Suprapubic skin (tissue), 4 donors: ENCODE measurements around the gene TEX51. TPM values are rescaled to one million over a fixed set of nuclear protein-coding genes. Genes with fewer than 3 reads are reported as not detected.

ENCODE experiments used
- DNase-seq, 2 donors: peaks; one replicate each; pipeline ENCODE4 v3.0.0-alpha.2; 2019; ENCODE audit warnings: low spot score in 2 of 2
- H3K27ac ChIP-seq: fragments of 200-600 bp; sonication (generic); one replicate; pipeline ENCODE4 v1.5.1; 2019
- H3K27me3 ChIP-seq: fragments of 200-600 bp; sonication (generic); one replicate; pipeline ENCODE4 v1.5.1; 2019
- H3K36me3 ChIP-seq: fragments of 200-600 bp; sonication (generic); one replicate; pipeline ENCODE4 v1.5.1; 2019
- H3K4me1 ChIP-seq: fragments of 200-600 bp; sonication (generic); one replicate; pipeline ENCODE4 v1.5.1; 2019
- H3K4me3 ChIP-seq: fragments of 200-600 bp; sonication (generic); one replicate; pipeline ENCODE4 v1.5.1; 2019; ENCODE audit warnings: mild to moderate bottlenecking
- H3K9me3 ChIP-seq: fragments of 200-600 bp; sonication (generic); one replicate; pipeline ENCODE4 v1.5.1; 2019
- CTCF ChIP-seq, 2 donors: fragments of 200-600 bp in 1 of 2; fragments of 450-650 bp in 1 of 2; sonication (generic) in 1 of 2; IDR thresholded peaks; one replicate each; pipeline ENCODE4 v1.5.1; 2016 to 2019; ENCODE audit warnings: antibody characterized with exemption in 2 of 2, mild to moderate bottlenecking in 1 of 2, moderate library complexity in 1 of 2
- EP300 ChIP-seq: sonication (generic); formaldehyde crosslinking; IDR thresholded peaks from one replicate; pipeline ENCODE4 v1.6.1; 2017; ENCODE audit warnings: antibody characterized with exemption
- POLR2A ChIP-seq, 2 donors: fragments of 450-650 bp; IDR thresholded peaks; one replicate each; pipeline ENCODE4 v1.6.1; 2017; ENCODE audit warnings: antibody characterized with exemption in 2 of 2, mild to moderate bottlenecking in 2 of 2, moderate library complexity in 2 of 2
- POLR2AphosphoS5 ChIP-seq, 3 donors: sonication (generic); formaldehyde crosslinking; IDR thresholded peaks; one replicate each; pipeline ENCODE4 v1.6.1; 2017; ENCODE audit warnings: antibody characterized with exemption in 3 of 3
- WGBS: methylation state at CpG from one replicate; pipeline ENCODE4 v1.1.5; 2018; 5-methylcytosine and 5-hydroxymethylcytosine counted together
- total RNA-seq, 4 donors: library from RNA; depleted of rRNA; stranded (reverse); fragments of >200 nt; gene quantifications; one replicate each; pipeline ENCODE4 v1.1.0, GENCODE V29; 2016

Gene TEX51
- total RNA-seq, 4 donors from 2014 or later: not detected

- no peaks in the 10 kb centered on the region for H3K9me3 ChIP-seq
- no peak for TF ChIP-seq CTCF (IDR thresholded peaks at IDR 0.05)
- TF ChIP-seq EP300: no peak
- no peak for TF ChIP-seq POLR2AphosphoS5 (IDR thresholded peaks at IDR 0.05)
- no peak for TF ChIP-seq POLR2A (IDR thresholded peaks at IDR 0.05)
- 94% methylated on average over 3 of the region's 3 CpGs for WGBS
- H3K36me3 ChIP-seq: no peaks in the 10 kb centered on the region
- H3K27ac ChIP-seq: no peak overlapping the region
- peaks cover 6% of the 10 kb centered on the region for H3K27me3 ChIP-seq
- no peaks in the 10 kb centered on the region for H3K4me1 ChIP-seq
- peak in 1 of 2 donors; percentile 63 for DNase-seq
- no peak overlapping the region for H3K4me3 ChIP-seq
Measured at GRCh38 chr2:126909781-126910180, 11.1 kb downstream of the TEX51 start.

DNA sequence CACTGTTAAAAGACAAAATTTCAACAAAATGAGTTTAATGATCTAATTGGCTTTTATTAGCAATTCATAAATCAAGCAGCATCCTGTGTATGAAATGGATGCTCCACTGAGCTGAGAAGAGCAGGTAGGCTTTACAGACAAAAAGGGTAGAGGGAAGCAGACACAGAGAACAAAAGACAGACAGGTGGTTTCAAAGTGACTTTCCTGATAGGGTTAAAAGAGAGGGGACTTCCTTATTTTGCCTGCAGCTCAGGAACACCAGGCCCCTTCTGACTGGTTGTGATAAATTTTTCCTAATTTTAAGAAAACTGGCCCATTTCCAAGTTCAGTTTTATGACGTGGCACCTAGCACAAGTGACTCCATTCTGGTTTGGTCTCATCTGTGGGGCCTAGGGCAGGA, 11.9 kb downstream of the TEX51 start:
- no peak for DNase-seq
- Histone ChIP-seq H3K36me3 (no peaks in the 10 kb centered on the region), H3K4me3 (no peak overlapping the region), H3K27ac (no peak overlapping the region), H3K27me3 (peaks cover 6% of the 10 kb centered on the region), H3K4me1 (no peaks in the 10 kb centered on the region), H3K9me3 (no peaks in the 10 kb centered on the region)
- 33% methylated on average over 1 of the region's 1 CpG for WGBS
- TF ChIP-seq EP300: no peak
- TF ChIP-seq CTCF (IDR thresholded peaks at IDR 0.05): no peak
- no peak for TF ChIP-seq POLR2AphosphoS5 (IDR thresholded peaks at IDR 0.05)
- TF ChIP-seq POLR2A (IDR thresholded peaks at IDR 0.05): no peak

- H3K27ac ChIP-seq: no peak overlapping the region
- TF ChIP-seq CTCF (IDR thresholded peaks at IDR 0.05) (no peak), POLR2AphosphoS5 (IDR thresholded peaks at IDR 0.05) (no peak), POLR2A (IDR thresholded peaks at IDR 0.05) (no peak), EP300 (no peak)
- peaks cover 6% of the 10 kb centered on the region for H3K27me3 ChIP-seq
- no peak overlapping the region for H3K4me3 ChIP-seq
- H3K9me3 ChIP-seq: no peaks in the 10 kb centered on the region
- no peaks in the 10 kb centered on the region for H3K36me3 ChIP-seq
- 85% methylated on average over 6 of the region's 8 CpGs for WGBS
- no peaks in the 10 kb centered on the region for H3K4me1 ChIP-seq
- DNase-seq: peak in 1 of 2 donors; percentile 41
Measured at GRCh38 chr2:126911111-126911796, 12.6 kb downstream of the TEX51 start.

GRCh38 chr2:126912201-126912600, 13.5 kb downstream of the TEX51 start:
- H3K4me3 ChIP-seq: no peak overlapping the region
- no peaks in the 10 kb centered on the region for H3K9me3 ChIP-seq
- 88% methylated on average over 7 of the region's 7 CpGs for WGBS
- H3K27me3 ChIP-seq: peaks cover 6% of the 10 kb centered on the region
- no peak for DNase-seq
- H3K4me1 ChIP-seq: no peaks in the 10 kb centered on the region
- TF ChIP-seq EP300: no peak
- no peak for TF ChIP-seq POLR2AphosphoS5 (IDR thresholded peaks at IDR 0.05)
- no peak for TF ChIP-seq CTCF (IDR thresholded peaks at IDR 0.05)
- TF ChIP-seq POLR2A (IDR thresholded peaks at IDR 0.05): no peak
- H3K36me3 ChIP-seq: no peaks in the 10 kb centered on the region
- no peak overlapping the region for H3K27ac ChIP-seq

DNA sequence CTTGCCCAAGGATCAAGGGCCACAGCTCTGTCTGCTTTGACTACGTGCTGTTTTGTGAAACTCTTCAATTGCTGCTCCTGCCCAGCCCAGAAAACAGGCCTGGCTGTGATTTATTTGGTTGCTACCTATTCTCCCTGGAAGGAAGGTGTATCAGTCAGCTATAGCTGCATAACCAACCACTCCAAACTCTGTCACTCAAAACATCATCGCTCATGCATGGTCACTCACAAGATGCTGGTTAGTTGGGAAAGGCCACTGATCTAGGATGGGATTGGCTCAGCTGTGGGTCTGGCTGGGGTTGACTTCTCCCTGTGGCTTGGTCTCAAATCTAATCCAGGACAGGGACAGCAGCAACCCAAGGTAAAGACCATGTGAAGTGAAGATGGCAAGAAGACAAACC, 14.6 kb downstream of the TEX51 start:
- H3K27ac ChIP-seq: no peak overlapping the region
- TF ChIP-seq CTCF (IDR thresholded peaks at IDR 0.05) (no peak), POLR2AphosphoS5 (IDR thresholded peaks at IDR 0.05) (no peak), POLR2A (IDR thresholded peaks at IDR 0.05) (no peak), EP300 (no peak)
- DNase-seq: no peak

More for the DNA sequence above, 14.6 kb downstream of the TEX51 start:
- Histone ChIP-seq H3K27me3 (peaks cover 2% of the 10 kb centered on the region), H3K9me3 (no peaks in the 10 kb centered on the region), H3K4me3 (no peak overlapping the region), H3K36me3 (no peaks in the 10 kb centered on the region), H3K4me1 (no peaks in the 10 kb centered on the region)
- WGBS: 100% methylated on average over 2 of the region's 2 CpGs
